ENCODE results near the gene TAB2.

Gene TAB2

DNA sequence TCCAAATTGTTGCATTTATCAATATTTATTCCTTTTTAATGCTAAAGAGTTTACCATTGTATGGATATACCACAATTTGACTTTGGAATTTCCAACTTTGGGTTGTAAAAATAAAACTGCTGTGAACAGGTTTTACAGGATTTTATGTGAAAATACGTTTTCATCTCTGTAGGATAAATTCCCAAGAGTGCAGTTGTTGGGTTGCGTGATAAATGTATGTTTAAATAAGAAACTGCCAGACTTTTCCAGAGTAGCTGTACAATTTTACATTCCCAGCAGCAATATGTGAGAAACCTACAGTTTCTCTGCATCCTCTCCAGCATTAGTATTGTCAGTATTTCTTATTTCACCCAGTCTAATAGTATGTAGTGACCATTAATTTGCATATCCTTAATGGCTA, 12.6 kb downstream of the TAB2 start:
- no peaks in the 10 kb centered on the region for H3K27me3 ChIP-seq (replicated peaks)
- no peak overlapping the region for H3K27ac ChIP-seq
- in situ Hi-C loops (cut with HindIII; ENCODE audit: low pct_ligation_motif_present, low sequenced_read_pairs) = no loop called here
- no peak for DNase-seq
- no peak overlapping the region for H3K4me3 ChIP-seq (ENCODE audit: low read depth, low read length)
- TF ChIP-seq, protein P1, sequence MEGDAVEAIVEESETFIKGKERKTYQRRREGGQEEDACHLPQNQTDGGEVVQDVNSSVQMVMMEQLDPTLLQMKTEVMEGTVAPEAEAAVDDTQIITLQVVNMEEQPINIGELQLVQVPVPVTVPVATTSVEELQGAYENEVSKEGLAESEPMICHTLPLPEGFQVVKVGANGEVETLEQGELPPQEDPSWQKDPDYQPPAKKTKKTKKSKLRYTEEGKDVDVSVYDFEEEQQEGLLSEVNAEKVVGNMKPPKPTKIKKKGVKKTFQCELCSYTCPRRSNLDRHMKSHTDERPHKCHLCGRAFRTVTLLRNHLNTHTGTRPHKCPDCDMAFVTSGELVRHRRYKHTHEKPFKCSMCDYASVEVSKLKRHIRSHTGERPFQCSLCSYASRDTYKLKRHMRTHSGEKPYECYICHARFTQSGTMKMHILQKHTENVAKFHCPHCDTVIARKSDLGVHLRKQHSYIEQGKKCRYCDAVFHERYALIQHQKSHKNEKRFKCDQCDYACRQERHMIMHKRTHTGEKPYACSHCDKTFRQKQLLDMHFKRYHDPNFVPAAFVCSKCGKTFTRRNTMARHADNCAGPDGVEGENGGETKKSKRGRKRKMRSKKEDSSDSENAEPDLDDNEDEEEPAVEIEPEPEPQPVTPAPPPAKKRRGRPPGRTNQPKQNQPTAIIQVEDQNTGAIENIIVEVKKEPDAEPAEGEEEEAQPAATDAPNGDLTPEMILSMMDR (IDR thresholded peaks at IDR 0.05; ENCODE audit: low read depth, low read length, missing control alignments) = no peak
- peaks cover 3% of the 10 kb centered on the region for H3K36me3 ChIP-seq (replicated peaks)

DNA sequence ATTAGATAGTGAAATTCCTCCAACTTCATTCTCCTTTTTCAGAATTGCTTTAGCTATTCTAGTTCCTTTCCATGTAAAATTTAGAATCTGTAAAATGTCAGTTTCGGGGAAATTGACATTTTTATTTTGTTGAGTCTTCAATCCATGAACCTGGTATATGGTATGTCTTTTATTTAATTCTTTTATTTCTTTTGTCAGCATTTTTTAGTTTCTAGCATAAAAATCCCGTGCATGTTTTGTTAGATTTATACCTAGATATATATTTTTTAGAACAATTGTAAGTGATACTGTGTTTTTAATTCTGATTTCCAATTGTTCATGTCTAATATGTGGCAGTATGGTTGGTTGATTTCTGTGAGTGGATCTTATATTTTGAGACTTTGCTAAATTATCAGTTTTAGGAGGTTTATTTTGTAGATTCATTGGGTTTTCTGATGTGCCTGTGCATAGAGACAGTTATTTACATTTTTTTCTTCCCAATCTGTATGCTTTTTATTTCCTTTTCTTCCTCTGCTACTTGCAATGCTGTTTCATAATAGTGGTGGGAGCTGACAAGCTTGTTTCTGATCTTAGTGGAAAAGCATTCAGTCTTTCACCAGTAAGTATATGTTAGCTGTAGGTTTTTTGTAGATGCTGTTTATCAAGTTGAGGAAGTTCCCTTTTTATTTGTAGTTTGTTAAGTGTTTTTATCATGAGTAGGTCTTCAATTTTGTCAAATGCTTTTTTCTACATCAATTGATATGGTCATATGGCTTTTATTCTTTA, 13.7 kb downstream of the TAB2 start:
- TF ChIP-seq, protein P1 (IDR thresholded peaks at IDR 0.05; ENCODE audit: low read depth, low read length, missing control alignments) = no peak
- DNase-seq = no peak
- no peaks in the 10 kb centered on the region for H3K36me3 ChIP-seq (replicated peaks)
- H3K4me3 ChIP-seq (ENCODE audit: low read depth, low read length) = no peak overlapping the region
- H3K27ac ChIP-seq = no peak overlapping the region
- H3K27me3 ChIP-seq (replicated peaks) = no peaks in the 10 kb centered on the region
- in situ Hi-C loops (cut with HindIII; ENCODE audit: low pct_ligation_motif_present, low sequenced_read_pairs) = no loop called here

DNA sequence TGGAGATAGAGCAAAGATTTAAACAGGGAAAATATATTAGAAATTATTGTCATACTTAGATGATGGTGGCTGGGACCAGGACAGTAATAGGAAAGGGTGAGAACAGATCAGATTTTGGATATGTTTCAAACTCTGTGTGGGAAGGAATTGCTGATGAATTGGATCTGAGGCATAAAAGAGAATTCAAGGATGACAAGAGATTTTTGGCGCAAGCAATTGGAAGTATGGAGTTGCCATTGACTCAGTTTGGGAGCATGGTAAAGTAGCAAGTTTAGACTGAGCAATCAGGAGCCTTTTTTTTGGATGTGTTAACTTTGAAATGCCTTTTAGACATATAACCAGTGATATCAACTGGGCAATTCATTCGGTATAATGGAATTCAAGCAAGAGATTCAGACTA, 14.4 kb downstream of the TAB2 start:
- H3K27me3 ChIP-seq (replicated peaks) = no peaks in the 10 kb centered on the region
- TF ChIP-seq, protein P1 (IDR thresholded peaks at IDR 0.05; ENCODE audit: low read depth, low read length, missing control alignments) = no peak
- no peak overlapping the region for H3K27ac ChIP-seq
- H3K4me3 ChIP-seq (ENCODE audit: low read depth, low read length) = no peak overlapping the region
- no peaks in the 10 kb centered on the region for H3K36me3 ChIP-seq (replicated peaks)
- in situ Hi-C loops (cut with HindIII; ENCODE audit: low pct_ligation_motif_present, low sequenced_read_pairs) = no loop called here
- no peak for DNase-seq

DNA sequence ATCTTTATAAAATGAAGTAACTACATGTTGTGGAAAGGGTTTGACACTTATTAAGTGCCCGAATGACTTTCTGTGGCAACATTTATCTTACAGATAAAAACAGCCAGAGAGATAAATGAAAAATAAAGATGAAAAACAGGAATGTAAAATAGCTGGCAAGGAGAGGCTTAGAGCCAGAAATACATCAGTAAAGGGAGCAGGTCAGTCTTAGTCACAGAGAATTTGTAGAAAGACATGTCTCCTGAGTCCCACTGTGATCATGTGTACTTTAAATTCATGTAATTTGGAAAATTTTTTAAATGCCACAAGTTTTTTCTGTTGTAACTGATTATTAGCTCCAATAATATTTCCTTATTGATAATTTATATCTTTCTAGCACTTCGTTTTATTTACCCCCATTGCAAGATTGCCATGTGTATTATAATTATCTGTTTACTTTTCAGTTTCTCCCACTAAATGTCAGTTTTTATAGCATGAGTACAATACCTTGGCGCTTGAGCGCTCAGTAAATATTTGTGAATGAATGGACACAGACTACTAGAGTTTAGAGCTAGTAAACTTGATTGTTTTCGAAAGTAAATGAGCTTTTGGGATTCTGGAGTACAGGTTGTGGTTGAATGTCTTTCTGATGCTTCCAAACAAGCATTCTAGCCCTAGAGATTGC, 15.2 kb downstream of the TAB2 start:
- Histone ChIP-seq H3K4me3 (ENCODE audit: low read depth, low read length) (no peak overlapping the region), H3K36me3 (replicated peaks) (no peaks in the 10 kb centered on the region), H3K27ac (no peak overlapping the region), H3K27me3 (replicated peaks) (no peaks in the 10 kb centered on the region)
- in situ Hi-C loops (cut with HindIII; ENCODE audit: low pct_ligation_motif_present, low sequenced_read_pairs) = no loop called here
- DNase-seq = no peak
- TF ChIP-seq, protein P1 (IDR thresholded peaks at IDR 0.05; ENCODE audit: low read depth, low read length, missing control alignments) = no peak

DNA sequence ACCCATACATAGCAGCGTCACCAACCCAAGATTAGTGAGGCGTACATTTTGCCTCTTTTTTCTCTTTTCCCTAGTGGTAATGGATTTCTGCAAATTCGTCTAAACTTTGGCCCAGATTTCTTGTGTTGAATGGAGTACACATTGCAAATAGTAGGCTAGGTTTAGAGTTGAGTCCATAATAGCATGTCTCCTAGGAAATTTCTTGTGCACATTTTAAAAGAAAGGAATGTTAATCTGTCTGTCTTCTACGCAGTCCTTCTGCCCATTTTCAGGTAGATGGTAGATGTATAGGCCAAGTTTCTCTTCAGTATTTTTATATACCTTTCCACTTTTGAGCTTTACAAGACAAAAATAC, 15.7 kb downstream of the TAB2 start:
- H3K27ac ChIP-seq = no peak overlapping the region
- in situ Hi-C loops (cut with HindIII; ENCODE audit: low pct_ligation_motif_present, low sequenced_read_pairs) = no loop called here
- TF ChIP-seq, protein P1 (IDR thresholded peaks at IDR 0.05; ENCODE audit: low read depth, low read length, missing control alignments) = no peak

More for the DNA sequence above, 15.7 kb downstream of the TAB2 start:
- Histone ChIP-seq H3K36me3 (replicated peaks) (no peaks in the 10 kb centered on the region), H3K4me3 (ENCODE audit: low read depth, low read length) (no peak overlapping the region), H3K27me3 (replicated peaks) (no peaks in the 10 kb centered on the region)
- no peak for DNase-seq
